HG03064 (cell line): ENCODE measurements around the gene ZNF93.
"Not testable (repeated sequence)": the region's sequence is repeated elsewhere in the genome, so short reads cannot be mapped to it uniquely, and the experiment has no call there.

Source experiments
- ATAC-seq: cut with Tn5 transposase; IDR thresholded peaks from one replicate; pipeline ENCODE4 v1.9.1; 2021; ENCODE audit warnings: low read depth; ENCODE audit not compliant: unreplicated experiment

ZNF93 gene

DNA sequence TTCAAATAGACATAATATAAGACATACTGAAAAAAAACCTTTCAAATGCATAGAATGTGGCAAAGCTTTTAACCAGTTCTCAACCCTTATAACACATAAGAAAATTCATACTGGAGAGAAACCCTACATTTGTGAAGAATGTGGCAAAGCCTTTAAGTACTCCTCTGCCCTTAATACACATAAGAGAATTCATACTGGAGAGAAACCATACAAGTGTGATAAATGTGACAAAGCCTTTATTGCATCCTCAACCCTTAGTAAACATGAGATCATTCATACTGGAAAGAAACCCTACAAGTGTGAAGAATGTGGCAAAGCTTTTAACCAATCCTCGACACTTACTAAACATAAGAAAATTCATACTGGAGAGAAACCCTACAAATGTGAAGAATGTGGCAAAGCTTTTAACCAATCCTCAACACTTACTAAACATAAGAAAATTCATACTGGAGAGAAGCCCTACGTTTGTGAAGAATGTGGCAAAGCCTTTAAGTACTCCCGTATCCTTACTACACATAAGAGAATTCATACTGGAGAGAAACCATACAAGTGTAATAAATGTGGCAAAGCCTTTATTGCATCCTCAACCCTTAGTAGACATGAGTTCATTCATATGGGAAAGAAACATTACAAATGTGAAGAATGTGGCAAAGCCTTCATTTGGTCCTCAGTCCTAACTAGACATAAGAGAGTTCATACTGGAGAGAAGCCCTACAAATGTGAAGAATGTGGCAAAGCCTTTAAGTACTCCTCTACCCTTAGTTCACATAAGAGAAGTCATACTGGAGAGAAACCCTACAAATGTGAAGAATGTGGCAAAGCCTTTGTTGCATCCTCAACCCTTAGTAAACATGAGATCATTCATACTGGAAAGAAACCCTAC, 32.9 kb downstream of the ZNF93 start:
- ATAC-seq = not testable (repeated sequence)

DNA sequence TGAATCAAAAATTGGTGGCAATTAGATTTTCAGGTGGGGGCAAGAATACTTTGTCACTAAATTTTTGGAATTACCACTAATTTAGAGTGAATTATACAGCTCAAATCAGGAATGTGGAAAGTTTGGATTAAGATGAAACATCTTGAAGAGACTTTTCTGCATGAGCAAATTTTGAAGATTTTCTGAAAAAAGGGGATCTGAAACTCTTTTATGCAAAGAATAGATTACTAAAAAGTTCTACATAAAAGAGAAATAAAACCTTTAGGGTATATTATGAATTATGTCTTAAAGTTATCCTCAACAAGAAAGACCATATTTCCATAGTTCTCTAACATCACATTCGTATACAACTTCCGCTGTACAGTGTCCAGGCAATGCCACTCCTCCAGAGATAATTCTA, 36.7 kb downstream of the ZNF93 start:
- no peak for ATAC-seq

DNA sequence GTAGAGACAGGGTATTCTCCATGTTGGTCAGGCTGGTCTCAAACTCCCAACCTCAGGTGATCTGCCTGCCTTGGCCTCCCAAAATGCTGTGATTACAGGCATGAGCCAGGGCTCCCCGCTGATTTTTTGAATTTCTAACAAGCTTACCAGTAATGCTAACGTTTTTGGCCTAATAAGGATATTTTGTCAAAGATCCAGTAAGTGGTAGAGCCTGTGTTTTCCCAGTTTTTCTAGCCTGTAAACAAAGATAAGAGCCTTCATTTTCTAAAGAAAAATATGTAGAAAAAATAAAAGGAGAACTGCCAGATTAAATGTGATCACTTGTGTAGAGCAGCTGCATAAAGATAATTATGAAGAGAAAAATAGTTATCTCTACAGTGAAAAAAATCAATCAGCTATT, 37.7 kb downstream of the ZNF93 start:
- ATAC-seq = no peak

DNA sequence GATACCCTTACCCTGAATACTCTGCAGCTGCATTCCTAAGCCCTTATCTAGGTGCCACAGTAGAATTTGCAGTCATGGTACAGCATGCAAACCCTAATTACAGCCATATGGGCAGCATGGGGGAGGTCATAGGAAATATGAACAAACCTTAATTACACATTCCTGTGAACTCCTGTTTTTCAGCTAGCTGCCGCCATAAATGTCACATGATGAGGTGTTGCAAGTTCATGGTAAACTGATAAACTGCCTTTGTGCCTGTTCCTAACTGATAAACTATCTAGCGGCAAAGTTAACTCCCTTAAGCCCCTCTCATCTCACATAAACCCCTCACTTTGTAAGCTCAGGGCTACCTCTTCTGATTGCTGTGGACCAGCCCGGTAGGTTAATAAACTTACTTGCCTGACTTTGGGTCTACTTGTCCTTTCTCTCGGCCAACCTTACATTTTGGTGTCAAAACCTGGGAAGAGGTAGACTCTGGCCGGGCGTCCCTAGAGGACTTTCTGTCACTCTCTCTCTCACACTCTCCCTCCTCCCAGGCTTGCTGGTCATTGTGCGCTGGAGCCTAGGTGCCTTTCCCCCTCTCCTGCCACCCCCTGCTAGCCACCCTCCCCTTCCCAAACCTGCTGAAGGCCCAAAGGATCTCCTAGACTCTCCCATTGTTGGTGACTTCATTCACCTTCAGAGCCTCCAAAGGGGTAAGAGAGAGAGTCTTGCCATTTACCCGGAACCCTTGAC, 43.3 kb downstream of the ZNF93 start:
- ATAC-seq = no peak

DNA sequence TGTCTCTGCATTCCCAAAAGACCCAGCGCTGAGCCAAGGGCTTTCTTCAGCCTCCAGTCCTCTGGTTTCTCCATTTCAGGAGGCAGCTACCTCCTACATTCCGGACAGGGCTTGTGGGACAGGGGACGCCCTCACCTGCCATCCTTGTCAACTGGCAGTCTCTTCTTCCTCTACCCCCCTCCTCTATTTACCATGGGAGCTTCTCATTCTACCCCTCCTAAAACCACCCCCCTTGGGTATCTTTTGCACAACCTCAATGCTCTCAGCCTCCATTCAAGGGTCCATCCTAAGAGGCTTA, 43.8 kb downstream of the ZNF93 start:
- no peak for ATAC-seq

DNA sequence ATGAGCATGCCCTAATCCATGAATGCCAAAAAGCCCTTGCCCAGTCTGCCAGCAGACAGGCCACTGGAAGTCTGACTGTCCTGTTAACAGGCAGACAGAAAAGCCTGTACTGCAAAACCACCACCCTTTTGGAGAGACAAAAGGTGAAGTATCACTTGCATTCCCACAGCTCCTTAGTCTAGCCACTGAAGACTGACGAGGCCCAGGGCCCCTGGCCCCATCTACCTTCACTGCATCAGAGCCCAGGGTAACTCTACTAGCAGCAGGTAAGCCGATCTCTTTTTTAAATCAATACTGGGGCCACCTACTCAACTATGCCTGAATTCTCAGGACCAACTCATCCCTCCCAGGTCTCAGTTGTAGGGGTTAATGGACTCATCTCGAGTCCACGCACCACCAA, 45.5 kb downstream of the ZNF93 start:
- ATAC-seq = no peak

DNA sequence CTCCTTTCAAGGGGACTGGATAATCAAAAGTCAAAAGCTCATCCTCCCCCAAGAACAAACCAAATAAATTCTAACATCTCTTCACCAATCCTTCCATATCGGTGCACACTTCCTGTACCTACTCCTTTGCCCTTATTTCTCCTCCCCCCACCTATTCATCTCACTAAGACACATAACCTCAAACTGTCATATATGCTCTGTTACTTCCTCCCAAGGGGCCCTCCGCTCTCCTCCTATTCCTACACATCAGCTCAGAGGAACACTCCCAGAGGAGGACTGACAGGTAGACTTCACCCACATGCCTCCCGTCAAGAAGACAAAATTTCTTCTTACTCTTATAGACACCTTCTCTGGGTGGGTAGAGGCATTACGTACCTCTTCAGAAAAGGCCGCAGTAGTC, 48.1 kb downstream of the ZNF93 start:
- ATAC-seq = no peak

DNA sequence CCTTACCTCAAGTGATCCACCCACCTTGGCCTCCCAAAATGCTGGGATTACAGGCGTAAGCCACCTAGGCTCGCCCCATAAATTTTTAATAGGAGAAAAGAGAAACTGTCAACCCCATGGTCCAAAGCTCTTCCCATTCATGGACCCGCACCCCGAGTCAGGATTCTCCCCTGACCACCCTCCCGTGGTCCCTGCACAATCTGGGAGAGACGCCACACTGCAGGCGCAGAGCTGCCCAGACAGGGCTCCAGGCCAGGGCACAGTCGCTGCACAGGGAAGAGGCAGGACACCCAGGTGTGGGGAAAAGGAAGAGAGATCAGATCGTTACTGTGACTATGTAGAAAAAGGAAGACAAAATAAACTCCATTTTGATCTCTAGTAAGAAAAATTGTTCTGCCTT, 54.5 kb downstream of the ZNF93 start:
- no peak for ATAC-seq

DNA sequence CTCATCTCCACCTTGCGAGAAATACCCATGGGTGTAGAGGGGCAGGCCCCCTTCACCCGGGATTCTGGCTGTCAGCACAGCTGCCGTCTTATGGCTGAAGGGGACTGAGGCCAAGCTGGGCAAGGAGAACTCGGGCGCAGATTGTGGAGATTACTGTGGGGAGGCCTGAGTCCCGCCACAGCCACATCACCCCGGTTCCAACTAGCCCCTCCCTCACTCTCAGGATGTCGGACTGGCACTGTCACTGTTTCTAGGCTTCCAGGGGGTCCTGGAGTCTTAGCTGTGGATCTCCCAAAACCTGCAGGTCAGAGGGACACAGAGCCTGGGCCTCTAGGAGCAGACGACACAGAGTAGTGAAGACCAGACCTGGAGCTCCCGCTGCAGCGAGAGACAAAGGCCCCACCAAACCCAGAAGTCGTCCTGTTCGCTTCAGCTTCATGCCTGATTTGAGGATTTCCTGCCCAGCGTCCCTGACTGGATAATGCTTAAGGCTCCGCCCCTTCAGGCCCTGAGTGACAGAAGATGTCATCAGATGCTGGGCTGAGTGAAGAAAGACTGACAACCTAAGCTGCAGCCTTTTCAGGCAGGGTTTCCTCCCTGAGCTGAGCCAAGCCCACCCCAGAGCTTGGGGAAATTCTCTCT, 55.8 kb downstream of the ZNF93 start:
- ATAC-seq = no peak

DNA sequence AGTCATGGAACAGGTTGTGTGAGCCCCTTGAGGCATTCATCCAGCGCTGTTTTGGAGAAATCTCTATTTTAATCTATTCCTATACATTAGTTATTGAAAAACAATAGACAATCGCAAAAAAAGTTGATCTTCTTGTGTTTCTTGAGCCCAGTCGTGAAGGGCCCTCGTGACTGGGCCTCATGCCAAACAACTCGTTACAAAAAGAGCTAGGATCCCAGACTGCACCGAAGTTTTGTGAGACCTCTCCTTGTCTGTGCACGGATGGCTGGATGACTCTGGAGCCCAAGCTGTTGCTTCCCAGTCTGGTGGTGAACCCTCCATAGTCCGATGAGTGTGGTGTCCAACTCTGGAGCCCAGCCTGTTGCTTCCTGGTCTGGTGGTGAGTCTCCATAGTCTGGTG, 57.0 kb downstream of the ZNF93 start:
- not testable (repeated sequence) for ATAC-seq

DNA sequence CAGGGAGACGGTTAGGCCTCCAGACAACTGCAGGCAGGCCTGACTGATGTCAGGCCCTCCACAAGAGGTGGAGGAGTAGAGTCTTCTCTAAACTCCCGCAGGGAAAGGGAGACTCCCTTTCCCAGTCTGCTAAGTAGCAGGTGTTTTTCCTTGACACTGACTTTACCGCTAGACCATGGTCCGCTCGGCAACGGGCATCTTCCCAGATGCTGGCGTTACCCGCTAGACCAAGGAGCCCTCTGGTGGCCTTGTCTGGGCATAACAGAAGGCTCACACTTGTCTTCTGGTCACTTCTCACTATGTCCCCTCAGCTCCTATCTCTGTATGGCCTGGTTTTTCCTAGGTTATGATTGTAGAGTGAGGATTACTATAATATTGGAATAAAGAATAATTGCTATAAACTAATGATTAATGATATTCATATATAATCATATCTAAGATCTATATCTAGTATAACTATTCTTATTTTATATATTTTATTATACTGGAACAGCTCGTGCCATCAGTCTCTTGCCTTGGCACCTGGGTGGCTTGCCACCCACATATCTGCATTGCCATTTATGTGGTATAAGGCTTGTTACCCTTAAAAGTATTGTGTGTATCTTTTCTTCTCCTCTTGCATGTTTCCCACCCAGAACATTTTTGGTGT, 58.5 kb downstream of the ZNF93 start:
- ATAC-seq = not testable (repeated sequence)

DNA sequence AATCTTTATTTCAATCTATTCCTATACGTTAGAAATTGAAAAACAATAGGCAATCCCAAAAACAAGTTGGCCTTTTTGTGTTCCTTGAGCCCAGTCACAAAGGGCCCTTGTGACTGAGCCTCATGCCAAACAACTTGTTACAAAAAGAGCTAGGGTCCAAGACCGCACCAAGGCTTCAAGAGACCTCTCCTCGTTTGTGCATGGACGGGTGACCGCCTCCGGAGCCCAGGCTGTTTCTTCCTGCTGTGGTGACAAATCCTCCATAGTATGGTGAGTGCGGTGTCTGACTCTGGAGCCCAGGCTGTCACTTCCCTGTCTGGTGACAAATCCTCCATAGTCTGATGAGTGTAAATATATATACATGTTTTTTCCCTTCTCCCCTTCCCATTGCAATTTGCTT, 63.7 kb downstream of the ZNF93 start:
- no peak for ATAC-seq

DNA sequence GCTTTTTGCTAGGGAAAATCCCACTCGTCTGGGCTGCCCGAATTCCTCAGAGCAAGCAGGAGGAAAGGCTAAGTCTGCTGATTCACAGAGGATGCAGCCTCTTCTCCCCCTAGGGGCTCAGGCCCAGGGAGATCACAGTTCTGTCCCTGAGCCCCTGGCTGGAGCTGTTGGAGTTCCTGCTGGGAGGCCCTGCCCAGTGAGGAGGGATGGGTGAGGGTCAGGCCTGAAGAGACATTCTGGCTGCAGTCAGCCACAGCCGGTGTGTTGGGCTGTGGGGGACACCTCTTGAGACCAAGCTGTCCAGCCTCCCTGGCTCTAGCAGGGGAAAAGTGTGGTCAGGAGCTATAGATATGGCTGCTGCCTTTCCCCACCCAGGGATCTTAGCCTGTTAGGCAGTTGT, 65.4 kb downstream of the ZNF93 start:
- ATAC-seq = not testable (repeated sequence)

DNA sequence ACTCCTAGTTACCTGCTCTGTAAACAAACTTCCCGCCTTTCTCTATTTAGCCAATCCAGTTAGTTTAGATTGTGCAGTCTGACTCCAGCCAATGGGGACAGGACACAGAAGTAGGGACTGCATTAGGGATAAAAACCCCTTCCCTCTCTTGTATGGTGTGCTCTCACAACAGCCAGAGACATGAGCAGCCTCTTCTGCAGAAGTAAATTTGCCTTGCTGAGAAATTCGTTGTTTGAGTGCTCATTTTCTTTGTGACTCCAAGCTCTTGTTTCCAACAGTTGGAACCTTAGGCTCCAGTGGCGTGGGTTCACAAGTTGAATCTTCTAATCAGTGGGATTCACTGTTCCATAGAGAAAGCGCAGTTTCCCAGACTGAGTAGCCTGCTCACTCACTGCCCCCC, 66.1 kb downstream of the ZNF93 start:
- ATAC-seq = no peak
